ENCODE data around the gene ZDHHC22.
A peak's percentile ranks its signal among the peaks of the same experiment; 100 is the strongest.

The ZDHHC22 gene

GRCh38 chr14:77155083-77155482 lies 13.5 kb upstream of the ZDHHC22 start:
- no peak for DNase-seq

DNA sequence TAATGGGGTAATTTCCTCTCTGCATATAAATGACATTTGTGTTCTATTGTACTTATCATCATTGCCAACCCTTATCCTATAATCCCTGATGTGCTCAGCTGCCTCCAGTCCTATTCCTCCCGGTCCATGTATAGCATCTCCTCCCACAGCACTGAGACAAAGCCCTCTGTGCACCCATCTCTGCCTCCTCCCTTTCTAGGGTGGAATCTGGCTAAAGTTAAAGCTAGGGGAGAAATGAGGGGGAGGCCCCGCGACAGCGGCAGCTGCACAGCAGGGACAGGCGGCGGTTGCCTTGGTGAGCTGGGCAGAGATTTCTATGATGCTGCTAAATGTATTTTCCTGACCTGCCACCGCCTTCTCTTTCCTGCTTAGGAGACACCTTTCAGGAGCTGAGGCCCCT lies 12.8 kb upstream of the ZDHHC22 start:
- no peak for DNase-seq

GRCh38 chr14:77153802-77154201 lies 12.2 kb upstream of the ZDHHC22 start:
- no peak for DNase-seq

GRCh38 chr14:77151918-77152588 lies 10.5 kb upstream of the ZDHHC22 start:
- DNase-seq, result no peak

- no peak for DNase-seq
Measured at GRCh38 chr14:77151245-77151644, 9.7 kb upstream of the ZDHHC22 start.

- DNase-seq, result no peak
Measured at GRCh38 chr14:77148510-77149231, 7.1 kb upstream of the ZDHHC22 start.

DNA sequence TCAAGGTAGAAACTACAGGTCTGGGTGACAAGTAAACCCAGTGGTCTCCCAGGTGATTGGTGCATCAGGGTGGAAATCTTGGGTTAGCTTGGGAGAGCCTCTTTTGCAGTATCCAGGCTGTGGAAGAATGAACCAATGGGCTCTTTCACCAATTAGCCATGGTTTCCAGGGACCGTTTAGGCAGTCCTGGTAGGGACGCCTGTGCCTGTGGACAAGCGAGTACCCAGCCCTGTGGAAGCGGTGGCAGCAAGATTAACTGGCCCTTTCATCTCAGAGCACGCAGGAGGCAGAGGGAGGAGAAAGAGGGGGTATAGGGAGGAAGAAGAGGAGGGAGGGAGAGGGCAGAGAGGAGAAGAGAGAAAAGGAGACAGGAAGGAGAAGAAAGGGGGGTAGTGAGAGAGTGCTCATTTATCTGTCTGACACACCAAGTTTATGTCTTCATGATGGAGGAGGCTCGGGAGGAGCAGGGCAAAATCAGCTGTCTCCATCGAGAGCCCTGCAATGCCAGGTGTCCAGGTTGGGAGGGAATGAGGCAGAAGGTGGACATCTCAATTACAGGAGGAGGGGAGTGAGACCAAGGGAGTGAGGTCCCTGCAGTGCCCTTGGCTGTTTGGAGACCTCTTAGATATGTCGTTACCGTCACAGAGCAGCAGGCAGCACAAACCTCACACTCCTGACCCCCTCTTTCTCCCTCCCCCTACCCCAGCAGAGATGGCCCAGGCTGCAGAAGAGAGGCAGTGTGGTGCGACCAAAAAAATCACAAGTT lies 4.6 kb upstream of the ZDHHC22 start:
- no peak for DNase-seq

DNA sequence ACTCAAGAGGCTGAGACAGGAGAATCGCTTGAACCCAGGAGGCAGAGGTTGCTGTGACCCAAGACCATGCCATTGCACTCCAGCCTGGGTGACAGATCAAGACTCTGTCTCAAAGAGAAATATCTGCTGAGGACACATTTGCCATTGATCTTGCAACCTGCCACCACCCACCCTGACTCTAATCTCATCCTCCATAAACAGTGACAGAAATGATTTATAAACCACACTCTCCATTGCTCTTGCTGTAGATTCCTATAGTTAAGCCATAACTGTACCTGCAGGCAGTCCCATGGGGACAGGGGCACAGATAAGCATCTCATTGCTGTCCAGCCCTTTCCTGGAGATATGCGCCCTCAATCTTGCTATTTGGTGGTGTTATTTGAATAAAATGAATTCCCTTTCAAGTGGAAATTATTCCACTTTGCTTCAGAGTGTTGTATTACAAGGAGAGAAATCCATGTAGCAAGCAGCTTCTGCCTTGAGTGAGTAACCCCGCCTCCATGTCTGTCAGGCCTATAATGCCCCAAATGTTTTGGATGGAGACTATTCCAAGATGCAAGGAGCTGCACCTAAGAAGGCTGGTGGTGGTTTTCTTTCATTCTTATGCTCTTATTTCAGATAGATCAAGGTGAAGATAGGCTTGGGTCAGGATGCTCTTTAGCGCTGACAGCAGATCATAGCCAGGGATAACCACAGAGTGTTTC lies 3.0 kb upstream of the ZDHHC22 start:
- no peak for DNase-seq

DNA sequence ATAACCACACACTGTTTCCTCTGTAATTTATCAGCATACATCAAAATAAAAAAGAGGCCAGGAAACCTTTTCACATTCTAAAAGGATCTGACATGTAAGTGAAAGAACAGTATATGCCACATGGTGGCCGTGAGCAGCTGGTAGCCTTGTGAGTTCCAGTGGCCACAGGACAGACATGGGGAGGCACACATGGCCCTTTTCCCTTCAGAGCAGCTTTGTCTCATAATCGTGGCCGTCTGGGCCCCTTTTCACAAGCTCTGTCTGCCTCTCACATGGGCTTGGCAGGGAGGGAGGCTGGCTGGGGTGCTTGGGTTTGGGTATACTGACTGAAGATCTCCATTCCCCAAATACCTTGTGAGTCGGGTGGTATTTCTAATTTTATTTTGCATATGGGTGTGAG lies 1.5 kb upstream of the ZDHHC22 start:
- DNase-seq, result no peak

- DNase-seq, result no peak
Measured at GRCh38 chr14:77142005-77142800, 612 bp upstream of the ZDHHC22 start.

GRCh38 chr14:77140359-77141213 lies 1.0 kb downstream of the ZDHHC22 start:
- no peak for DNase-seq

DNA sequence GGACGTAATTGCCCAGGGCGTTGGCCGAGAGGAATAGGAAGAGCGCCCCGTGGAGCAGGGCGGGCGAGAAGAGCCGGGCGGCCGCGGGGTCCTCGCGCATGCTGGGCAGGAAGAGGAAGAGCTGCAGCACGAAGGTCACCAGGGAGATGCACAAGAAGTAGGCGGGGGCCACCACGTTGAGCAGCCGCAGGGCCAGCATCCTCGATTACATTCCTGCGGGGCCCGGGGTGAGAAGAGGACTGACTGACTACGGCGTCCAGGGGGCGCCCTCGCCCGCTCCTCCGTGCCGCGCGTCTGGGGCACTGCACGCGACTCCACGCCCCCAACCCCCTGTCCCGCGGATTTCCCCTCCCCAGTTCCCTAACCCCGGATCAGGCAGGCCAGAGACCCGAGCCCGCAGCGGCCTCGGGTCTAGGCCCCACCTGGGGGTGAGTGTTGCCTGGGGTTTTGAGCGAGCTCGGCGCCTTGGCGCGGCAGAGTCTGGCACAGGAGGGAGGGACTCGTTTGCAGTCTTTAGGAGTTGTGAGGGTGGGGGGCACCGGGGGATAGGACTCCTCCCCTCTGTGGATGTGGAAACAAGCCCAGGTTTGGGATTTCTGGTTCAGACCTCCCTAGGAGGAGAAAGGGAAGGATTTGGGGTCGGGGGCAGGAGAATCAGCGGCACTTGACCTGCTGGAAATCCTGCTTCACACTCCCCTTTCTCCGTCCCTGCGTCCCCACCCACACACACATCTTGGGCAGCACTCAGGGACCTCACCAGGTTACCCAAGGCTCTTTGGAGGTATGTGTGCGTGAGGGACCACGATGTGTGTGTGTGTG lies 1.8 kb downstream of the ZDHHC22 start:
- DNase-seq, result peak; percentile 27

DNA sequence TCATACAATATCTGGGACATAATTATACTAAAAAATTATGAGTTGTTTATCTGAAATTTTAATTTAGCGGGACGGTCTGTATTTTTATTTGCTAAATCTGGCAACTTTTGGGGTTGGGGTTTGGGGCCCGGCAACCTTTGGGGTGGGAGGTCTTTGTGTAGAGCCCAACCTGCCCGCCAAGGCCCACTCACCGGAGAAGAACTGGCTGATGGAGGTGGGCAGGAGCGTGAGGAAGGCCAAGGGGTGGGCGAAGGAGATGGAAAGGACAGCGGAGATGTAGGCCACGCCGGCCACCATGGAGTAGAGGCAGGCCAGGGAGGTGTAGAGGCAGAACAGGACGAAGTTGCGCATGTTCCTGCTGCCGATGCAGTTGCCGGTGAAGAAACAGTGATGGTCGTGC lies 2.6 kb downstream of the ZDHHC22 start:
- DNase-seq, result no peak

DNA sequence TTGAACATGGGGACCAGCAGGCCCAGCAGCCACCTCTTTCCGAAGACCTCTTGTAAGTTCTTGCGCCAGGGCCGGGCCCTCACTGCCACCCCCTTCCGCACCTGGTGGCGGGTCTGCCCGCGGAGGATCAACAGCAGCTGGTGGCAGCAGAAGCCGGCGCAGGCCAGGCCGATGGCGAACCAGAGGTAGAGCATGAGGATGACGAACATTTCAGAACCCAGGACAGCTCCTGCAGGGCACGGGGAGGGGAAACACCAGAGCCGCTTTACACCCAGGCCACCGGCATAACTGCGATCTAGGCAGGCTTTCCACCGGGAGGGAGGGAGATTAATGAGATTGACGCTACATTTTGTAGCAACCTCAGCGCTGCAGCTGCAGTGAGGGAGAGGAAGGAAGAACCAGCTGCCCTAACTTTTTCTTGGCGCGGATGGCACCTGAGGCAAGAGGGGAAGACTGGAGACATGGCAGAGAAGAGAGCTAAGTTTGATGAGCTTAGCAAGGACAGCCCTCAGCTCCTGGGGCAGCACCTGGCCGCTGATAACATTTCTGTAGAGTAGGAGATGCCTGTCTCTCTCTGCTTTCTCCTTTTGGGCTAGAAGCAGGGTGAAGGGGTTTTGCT lies 7.8 kb downstream of the ZDHHC22 start:
- peak; percentile 47 for DNase-seq

GRCh38 chr14:77131871-77132486 lies 9.6 kb downstream of the ZDHHC22 start:
- no peak for DNase-seq

- DNase-seq, result no peak
Measured at GRCh38 chr14:77131206-77131605, 10.4 kb downstream of the ZDHHC22 start.

DNA sequence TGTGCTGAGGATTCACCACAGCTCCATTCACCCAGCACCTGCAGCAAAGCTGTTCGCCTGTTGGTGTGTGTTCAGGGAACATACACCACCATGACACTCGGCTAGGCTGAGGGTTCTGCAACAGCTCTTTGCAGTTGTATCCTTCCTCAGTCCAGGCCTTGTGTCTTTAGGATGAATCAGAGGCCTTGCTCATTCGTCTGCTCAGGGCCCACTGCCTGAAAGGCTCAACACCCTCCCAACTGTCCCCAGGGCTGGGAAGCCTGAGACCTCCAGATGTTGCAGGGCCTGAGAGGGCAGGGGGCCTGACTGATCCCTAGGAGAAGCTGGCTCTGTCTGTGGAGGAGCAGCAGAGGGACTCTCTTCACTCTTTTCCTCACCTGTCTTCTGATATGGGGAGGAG lies 11.2 kb downstream of the ZDHHC22 start:
- DNase-seq, result no peak

DNA sequence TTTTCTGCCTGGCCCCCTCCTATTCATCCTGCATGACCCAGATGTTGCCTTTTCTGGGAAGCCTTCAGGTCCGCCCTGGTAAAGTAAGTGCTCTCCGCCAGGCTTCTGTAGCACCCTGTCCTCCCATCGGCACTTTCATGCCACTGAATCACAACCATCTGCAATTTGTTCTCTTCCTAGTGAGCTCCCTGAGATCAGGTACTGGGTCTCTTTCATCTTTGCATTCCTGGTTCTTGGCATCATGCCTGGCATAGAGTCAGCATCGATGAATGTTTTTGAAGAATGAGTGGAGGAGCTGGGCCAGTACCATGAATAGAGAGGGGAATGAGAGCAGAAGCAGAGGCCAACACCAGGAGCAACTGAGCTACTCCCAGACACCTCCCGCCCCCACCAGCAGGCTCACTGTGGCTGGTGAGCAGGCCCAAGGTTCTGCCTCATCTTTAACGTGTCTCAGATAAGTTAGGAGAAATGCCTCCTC lies 13.1 kb downstream of the ZDHHC22 start:
- no peak for DNase-seq

GRCh38 chr14:77126461-77126990 lies 15.1 kb downstream of the ZDHHC22 start:
- no peak for DNase-seq
